GM18498 (cell line): ENCODE results near the gene PYGO1.
A peak's percentile ranks its signal among the peaks of the same experiment; 100 is the strongest.
"Not testable (repeated sequence)": the region's sequence is repeated elsewhere in the genome, so short reads cannot be mapped to it uniquely, and the experiment has no call there.

Experiments
- ATAC-seq: cut with Tn5 transposase; IDR thresholded peaks from one replicate; pipeline ENCODE4 v1.9.1; 2021; ENCODE audit warnings: mild to moderate bottlenecking, moderate library complexity; ENCODE audit not compliant: unreplicated experiment

Gene PYGO1, protein sequence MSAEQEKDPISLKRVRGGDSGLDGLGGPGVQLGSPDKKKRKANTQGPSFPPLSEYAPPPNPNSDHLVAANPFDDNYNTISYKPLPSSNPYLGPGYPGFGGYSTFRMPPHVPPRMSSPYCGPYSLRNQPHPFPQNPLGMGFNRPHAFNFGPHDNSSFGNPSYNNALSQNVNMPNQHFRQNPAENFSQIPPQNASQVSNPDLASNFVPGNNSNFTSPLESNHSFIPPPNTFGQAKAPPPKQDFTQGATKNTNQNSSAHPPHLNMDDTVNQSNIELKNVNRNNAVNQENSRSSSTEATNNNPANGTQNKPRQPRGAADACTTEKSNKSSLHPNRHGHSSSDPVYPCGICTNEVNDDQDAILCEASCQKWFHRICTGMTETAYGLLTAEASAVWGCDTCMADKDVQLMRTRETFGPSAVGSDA

GRCh38 chr15:55588070-55588814, at the start of gene PYGO1:
PYGO1 (minus strand) TSS chr15:55588345; CDS start chr15:55587883, 462 bp downstream.
- peak; percentile 64 for ATAC-seq

DNA sequence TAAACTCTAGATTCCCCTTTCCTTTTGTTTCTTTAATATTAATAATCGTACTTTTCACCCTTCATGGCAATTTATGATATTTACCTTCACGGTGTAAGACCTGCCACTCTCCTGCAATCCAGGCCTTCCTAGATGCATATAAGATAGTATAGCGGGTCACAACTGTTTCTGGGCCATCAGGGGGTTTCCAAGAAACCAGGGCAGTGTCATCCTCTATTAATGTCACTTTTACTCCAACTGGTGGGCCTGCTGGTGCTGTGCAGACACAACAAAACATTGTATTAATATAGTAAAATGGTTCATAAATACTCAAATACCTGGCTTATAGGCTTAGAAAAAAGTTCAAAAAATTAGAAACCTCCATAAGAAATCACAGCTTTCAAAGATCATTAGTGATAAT, 48.9 kb upstream of the PYGO1 start:
- no peak for ATAC-seq

DNA sequence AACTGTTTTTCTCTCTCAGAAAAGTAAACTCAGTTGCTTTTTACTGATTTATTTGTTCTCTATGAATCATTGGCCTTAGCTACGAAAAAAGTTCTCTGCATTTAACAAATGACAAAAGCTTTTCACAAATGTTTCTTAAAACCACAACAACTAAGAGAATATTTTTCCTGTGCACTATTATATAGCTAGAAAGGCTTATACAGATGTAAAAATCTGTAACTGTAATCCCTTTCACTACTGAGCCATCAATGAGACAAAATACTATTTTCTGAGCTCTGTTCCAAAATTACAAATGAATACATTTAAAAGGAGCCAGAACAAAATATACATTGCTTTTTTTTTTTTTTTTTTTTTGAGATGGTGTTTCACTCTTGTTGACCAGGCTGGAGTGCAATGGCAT, 45.6 kb upstream of the PYGO1 start:
- no peak for ATAC-seq

GRCh38 chr15:55632434-55632833, 44.3 kb upstream of the PYGO1 start:
- ATAC-seq: no peak

- no peak for ATAC-seq
These were observed 42.7 kb upstream of the PYGO1 start for GRCh38 chr15:55630858-55631257.

DNA sequence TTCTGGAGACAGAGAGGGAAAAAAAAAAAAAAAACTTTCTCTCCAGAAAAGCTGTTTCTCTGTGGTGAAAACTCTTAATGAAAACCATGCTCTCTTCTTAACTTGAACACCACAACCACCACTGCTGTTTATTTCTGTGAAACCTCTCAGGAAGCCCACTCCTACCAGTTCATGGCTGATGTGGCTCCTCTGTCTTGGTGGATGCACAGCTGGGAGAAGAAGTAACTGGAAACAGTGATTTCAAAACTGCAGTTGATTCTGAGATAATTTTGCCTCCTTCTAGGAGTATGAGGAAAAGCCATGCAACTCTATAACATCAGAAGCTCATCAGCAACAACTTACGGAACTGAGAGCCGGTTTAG, 40.2 kb upstream of the PYGO1 start:
- ATAC-seq: no peak

DNA sequence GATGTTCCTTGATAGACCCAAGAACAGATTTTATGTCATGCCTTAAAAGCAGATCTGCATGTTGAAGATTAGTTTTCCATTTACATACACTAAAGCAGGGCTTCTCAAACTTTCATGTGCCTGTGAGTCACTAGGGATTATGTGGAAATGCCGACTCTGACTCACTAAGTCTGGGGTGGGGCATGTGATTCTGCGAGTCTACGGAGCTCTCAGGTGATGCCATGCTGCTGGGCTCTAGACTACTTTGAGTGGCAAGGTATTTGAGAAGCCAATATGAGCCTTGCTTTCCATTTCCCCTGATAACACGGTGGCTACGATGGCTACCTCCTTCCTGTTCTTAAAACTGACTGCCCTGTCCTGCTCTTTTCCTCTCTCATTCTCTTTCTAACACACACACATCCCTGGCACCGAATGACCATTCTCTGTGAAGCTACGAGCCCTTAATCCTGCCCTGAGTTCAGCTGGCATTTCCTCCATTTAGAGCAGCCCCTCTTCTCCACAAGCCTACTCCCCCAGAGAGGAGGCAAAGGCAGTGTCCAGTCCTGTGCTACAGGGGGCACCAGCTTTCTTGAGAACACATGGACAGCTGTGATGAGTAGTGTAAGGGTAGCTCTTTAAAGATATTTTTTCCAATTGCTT, 39.7 kb upstream of the PYGO1 start:
- ATAC-seq: no peak

DNA sequence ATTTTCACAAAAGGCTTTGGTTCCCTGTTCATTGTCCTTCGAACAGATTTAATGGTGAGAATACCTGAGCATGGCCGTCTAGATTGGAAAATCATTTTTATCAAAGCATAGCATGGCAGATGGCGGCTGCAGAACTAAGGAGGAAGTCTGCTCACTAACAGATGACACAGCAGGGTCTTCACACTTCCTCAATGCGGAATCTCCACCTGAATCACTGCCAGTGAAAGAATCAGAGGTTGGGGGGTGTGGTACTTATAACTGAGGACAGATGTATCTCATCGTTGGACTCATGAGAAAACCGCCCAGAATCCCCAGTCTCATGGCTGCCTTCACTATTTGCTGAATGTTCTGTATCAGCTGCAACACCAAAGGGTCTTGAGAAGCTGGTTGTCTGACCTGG, 31.6 kb upstream of the PYGO1 start:
- ATAC-seq: no peak

GRCh38 chr15:55618387-55618786, 30.2 kb upstream of the PYGO1 start:
- ATAC-seq: no peak

DNA sequence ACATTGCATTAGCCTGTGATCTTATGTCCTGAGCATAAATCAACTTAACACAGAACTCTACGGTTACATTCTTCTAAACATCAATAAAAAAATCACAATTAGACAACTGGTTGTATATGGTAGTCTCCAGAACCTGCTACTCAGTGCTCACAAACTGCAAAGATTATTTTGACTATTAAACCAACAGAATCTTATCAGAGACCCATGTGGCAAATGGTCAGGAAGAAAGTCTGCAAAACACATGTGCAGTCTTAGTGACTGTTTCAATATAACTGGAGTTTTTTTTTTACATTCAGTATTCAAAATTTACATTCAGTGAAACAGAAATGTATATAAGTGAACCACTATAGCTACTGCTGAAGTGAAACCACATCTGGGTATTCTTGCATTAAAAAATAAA, 27.3 kb upstream of the PYGO1 start:
- ATAC-seq: no peak

DNA sequence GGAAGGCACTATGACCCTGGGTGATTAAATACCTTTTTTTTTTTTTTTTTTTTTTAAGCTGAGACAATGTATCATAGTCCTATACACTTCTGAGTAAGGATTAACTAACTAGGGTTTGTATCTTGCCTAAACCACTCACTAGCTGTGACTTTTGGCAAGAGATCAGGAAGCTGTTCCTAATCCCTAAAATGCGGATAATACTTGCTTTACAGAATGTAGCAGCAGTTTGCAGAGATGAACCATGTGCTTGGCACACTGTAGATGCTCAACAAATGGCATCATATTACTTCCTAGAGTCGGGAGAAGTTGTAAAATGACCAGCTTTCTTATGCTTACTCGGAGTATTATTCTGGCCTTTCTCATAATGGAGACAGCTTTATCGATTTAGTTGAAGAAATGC, 25.6 kb upstream of the PYGO1 start:
- no peak for ATAC-seq

- ATAC-seq: no peak
These were observed 18.1 kb upstream of the PYGO1 start for GRCh38 chr15:55606214-55606613.

GRCh38 chr15:55601374-55601773, 13.2 kb upstream of the PYGO1 start:
- ATAC-seq: no peak

- ATAC-seq: no peak
These were observed 11.3 kb upstream of the PYGO1 start for GRCh38 chr15:55599439-55599838.

GRCh38 chr15:55593019-55593418, 4.9 kb upstream of the PYGO1 start:
- ATAC-seq: not testable (repeated sequence)

DNA sequence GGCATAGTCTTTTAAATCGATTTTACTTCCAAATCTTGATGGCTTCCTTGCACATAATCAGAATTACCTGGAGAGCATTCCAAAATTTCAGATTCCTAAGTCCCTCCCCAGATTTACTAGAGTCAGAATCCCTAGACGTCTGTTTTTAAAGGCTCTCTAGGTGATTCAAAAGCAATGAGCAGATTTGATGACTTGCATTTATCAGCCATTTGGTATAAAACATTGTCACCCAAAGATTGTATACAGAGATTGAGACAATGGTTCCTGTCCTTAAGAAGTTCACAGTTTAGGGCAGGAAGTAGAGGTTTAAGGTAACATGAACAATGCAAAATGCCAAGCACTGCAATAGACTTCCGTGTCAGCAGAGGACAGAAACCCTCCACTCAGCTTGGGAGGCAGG, 2.6 kb upstream of the PYGO1 start:
- no peak for ATAC-seq

GRCh38 chr15:55589287-55589686, 1.1 kb upstream of the PYGO1 start:
- ATAC-seq: no peak

- no peak for ATAC-seq
These were observed 620 bp upstream of the PYGO1 start for GRCh38 chr15:55588815-55589115.

- peak; percentile 43 for ATAC-seq
These were observed 650 bp downstream of the PYGO1 start for GRCh38 chr15:55587321-55588069.

- ATAC-seq: no peak
These were observed 1.3 kb downstream of the PYGO1 start for GRCh38 chr15:55586808-55587207.

GRCh38 chr15:55576943-55577342, 11.2 kb downstream of the PYGO1 start:
- no peak for ATAC-seq
